ENCODE measurements around the gene FOXO3. TPM values are rescaled to one million over a fixed set of nuclear protein-coding genes. Genes with fewer than 3 reads are reported as not detected.

Gene FOXO3
- total and polyA plus RNA-seq, 2 of the 13 experiments (the other 11 are each of a cell fraction or from before 2014, with no cell fraction given), result 16.0 to 22.5 TPM

DNA sequence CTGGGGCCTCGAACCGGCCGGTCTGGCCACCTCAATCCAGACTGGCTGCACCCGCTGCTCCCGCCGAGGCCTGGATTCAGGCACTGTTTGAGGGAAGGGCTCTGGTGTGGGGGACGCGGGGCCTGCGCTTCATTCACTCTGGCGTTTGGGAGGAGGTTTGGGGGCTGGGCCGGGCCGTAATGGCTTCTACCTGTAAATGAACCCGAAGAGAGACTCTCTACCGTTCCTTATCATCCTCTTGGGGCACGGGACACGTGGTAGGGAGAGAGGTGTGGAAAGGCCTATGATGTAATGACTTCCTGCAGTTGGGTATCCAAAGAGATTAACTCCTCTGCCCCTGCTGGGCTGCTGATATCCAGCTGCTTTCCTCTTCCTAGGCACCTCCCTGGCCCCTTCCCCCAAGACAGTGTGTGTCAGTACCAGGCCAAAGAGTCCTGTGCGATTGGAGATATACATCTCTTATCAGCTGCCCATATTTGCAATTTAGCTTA lies 1.8 kb downstream of the FOXO3 start (continued):
- TF ChIP-seq ERF (CRISPR knock-in tag; IDR thresholded peaks at IDR 0.05) (peak; percentile 55; the same call in 1 of the 2 replicates), SALL1 (CRISPR knock-in tag; IDR thresholded peaks at IDR 0.05) (peak; percentile 63), ZNF337 (CRISPR knock-in tag; IDR thresholded peaks at IDR 0.05; ENCODE audit: borderline replicate concordance, low read depth) (no peak), PPARG (CRISPR knock-in tag; conservative IDR thresholded peaks at IDR 0.05) (0 out of 2 replicates have a peak, but pooled peaks have one; percentile 33), ZNF792 (CRISPR knock-in tag; IDR thresholded peaks at IDR 0.05) (peak; percentile 69), ZNF235 (CRISPR knock-in tag; IDR thresholded peaks at IDR 0.05; ENCODE audit: borderline replicate concordance) (no peak), WIZ (CRISPR knock-in tag; IDR thresholded peaks at IDR 0.05) (peak; percentile 59; the same call in 1 of the 2 replicates), HNF4A (CRISPR knock-in tag; IDR thresholded peaks at IDR 0.05) (no peak; the same call in 1 of the 2 replicates), NR2C2 (CRISPR knock-in tag; IDR thresholded peaks at IDR 0.05; ENCODE audit: borderline replicate concordance) (peak; percentile 42; the same call in 1 of the 2 replicates), ZBTB42 (CRISPR knock-in tag; IDR thresholded peaks at IDR 0.05) (no peak), BCL6 (CRISPR knock-in tag; IDR thresholded peaks at IDR 0.05) (peak; percentile 28; the same call in 1 of the 2 replicates), YY1 (IDR thresholded peaks at IDR 0.05; ENCODE audit: insufficient read depth, insufficient replicate concordance, low read depth, low read length) (peak; percentile 31), NCOA2 (CRISPR knock-in tag; IDR thresholded peaks at IDR 0.05) (peak; percentile 43; the same call in 1 of the 2 replicates), NFYC (CRISPR knock-in tag; IDR thresholded peaks at IDR 0.05) (no peak), CBFB (CRISPR knock-in tag; IDR thresholded peaks at IDR 0.05) (0 out of 2 replicates have a peak, but pooled peaks have one; percentile 43), YEATS2 (CRISPR knock-in tag; IDR thresholded peaks at IDR 0.05; ENCODE audit: borderline replicate concordance) (peak; percentile 33; the same call in 1 of the 2 replicates), ZNF205 (CRISPR knock-in tag; IDR thresholded peaks at IDR 0.05) (0 out of 2 replicates have a peak, but pooled peaks have one; percentile 44), NKX3-1 (CRISPR knock-in tag; IDR thresholded peaks at IDR 0.05) (no peak), ZNF782 (CRISPR knock-in tag; IDR thresholded peaks at IDR 0.05; ENCODE audit: borderline replicate concordance) (no peak), HDAC1 (CRISPR knock-in tag; IDR thresholded peaks at IDR 0.05) (peak; percentile 77), RARA (CRISPR knock-in tag; IDR thresholded peaks at IDR 0.05) (peak; percentile 53), SETDB1 (CRISPR knock-in tag; IDR thresholded peaks at IDR 0.05; ENCODE audit: borderline replicate concordance) (no peak), ZNF605 (CRISPR knock-in tag; IDR thresholded peaks at IDR 0.05) (peak; percentile 84)
- TF ChIP-seq, protein P1, sequence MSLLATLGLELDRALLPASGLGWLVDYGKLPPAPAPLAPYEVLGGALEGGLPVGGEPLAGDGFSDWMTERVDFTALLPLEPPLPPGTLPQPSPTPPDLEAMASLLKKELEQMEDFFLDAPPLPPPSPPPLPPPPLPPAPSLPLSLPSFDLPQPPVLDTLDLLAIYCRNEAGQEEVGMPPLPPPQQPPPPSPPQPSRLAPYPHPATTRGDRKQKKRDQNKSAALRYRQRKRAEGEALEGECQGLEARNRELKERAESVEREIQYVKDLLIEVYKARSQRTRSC (CRISPR knock-in tag; IDR thresholded peaks at IDR 0.05; ENCODE audit: low read depth), result no peak
- TF ChIP-seq, protein P2, sequence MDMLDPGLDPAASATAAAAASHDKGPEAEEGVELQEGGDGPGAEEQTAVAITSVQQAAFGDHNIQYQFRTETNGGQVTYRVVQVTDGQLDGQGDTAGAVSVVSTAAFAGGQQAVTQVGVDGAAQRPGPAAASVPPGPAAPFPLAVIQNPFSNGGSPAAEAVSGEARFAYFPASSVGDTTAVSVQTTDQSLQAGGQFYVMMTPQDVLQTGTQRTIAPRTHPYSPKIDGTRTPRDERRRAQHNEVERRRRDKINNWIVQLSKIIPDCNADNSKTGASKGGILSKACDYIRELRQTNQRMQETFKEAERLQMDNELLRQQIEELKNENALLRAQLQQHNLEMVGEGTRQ (IDR thresholded peaks at IDR 0.05; ENCODE audit: low read depth, low read length), result peak; percentile 82
- TF ChIP-seq, protein P2 (CRISPR knock-in tag; IDR thresholded peaks at IDR 0.05; ENCODE audit: borderline replicate concordance), result peak; percentile 85; the same call in 1 of the 2 replicates
- TF ChIP-seq, protein P3, sequence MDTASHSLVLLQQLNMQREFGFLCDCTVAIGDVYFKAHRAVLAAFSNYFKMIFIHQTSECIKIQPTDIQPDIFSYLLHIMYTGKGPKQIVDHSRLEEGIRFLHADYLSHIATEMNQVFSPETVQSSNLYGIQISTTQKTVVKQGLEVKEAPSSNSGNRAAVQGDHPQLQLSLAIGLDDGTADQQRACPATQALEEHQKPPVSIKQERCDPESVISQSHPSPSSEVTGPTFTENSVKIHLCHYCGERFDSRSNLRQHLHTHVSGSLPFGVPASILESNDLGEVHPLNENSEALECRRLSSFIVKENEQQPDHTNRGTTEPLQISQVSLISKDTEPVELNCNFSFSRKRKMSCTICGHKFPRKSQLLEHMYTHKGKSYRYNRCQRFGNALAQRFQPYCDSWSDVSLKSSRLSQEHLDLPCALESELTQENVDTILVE (CRISPR knock-in tag; IDR thresholded peaks at IDR 0.05), result 0 out of 2 replicates have a peak, but pooled peaks have one; percentile 34
